DND-41 (cell line): ENCODE measurements around the gene RHOH.

Source experiments
- ATAC-seq: fragments of 200-7000 bp; cut with Tn5 transposase; 3 replicates; pipeline ENCODE4 v1.9.1; 2021; ENCODE audit warnings: low read depth; ENCODE audit not compliant: insufficient read depth
- DNase-seq: peaks from one replicate; pipeline ENCODE4 v3.0.0-alpha.2; 2020
- H2AFZ ChIP-seq: 2 replicates; pipeline ENCODE4 v1.6.0; 2012; ENCODE audit warnings: low read depth, low read length
- H3K27ac ChIP-seq: 2 replicates; pipeline ENCODE4 v1.5.1; 2012; ENCODE audit warnings: low read length, inconsistent platforms
- H3K27me3 ChIP-seq: fragments of 200-600 bp; sonication (generic); 2 replicates; pipeline ENCODE4 v1.6.0; 2012; ENCODE audit warnings: low read length, mild to moderate bottlenecking, inconsistent platforms; ENCODE audit not compliant: insufficient read depth, poor library complexity
- H3K36me3 ChIP-seq: 2 replicates; pipeline ENCODE4 v1.5.1; 2012; ENCODE audit warnings: low read length, inconsistent platforms; ENCODE audit not compliant: insufficient read depth
- H3K4me1 ChIP-seq: 2 replicates; pipeline ENCODE4 v1.5.1; 2012; ENCODE audit warnings: mild to moderate bottlenecking, low read length; ENCODE audit not compliant: insufficient read depth
- H3K4me2 ChIP-seq: 2 replicates; pipeline ENCODE4 v1.6.0; 2012; ENCODE audit warnings: mild to moderate bottlenecking, moderate library complexity, low read length, inconsistent platforms; ENCODE audit not compliant: insufficient read depth
- H3K4me3 ChIP-seq, 2 experiments: fragments of 200-600 bp in 1 of 2; shearing (Covaris generic) in 1 of 2; 2 replicates each; pipeline ENCODE4 v1.5.1; 2012 to 2016; ENCODE audit warnings: inconsistent platforms in 2 of 2, low read length in 2 of 2, mild to moderate bottlenecking in 2 of 2, low read depth in 1 of 2, moderate library complexity in 1 of 2
- H3K79me2 ChIP-seq: 2 replicates; pipeline ENCODE4 v1.6.0; 2012; ENCODE audit warnings: low read length, inconsistent platforms; ENCODE audit not compliant: insufficient read depth
- H3K9ac ChIP-seq: 2 replicates; pipeline ENCODE4 v1.6.0; 2012; ENCODE audit warnings: low read depth, mild to moderate bottlenecking, inconsistent platforms, low read length, moderate library complexity
- H3K9me3 ChIP-seq: 2 replicates; pipeline ENCODE4 v1.5.1; 2012; ENCODE audit warnings: low read length, moderate library complexity, mild to moderate bottlenecking, inconsistent platforms; ENCODE audit not compliant: insufficient read depth, severe bottlenecking
- H4K20me1 ChIP-seq: 2 replicates; pipeline ENCODE4 v1.6.0; 2012; ENCODE audit warnings: low read length; ENCODE audit not compliant: insufficient read depth
- EZH2 ChIP-seq: IDR thresholded peaks from 3 replicates; pipeline ENCODE4 v1.6.1; 2012; ENCODE audit warnings: borderline replicate concordance, low read depth, mild to moderate bottlenecking, moderate library complexity, low read length, inconsistent platforms; ENCODE audit not compliant: severe bottlenecking
- TF ChIP-seq, protein P1 (sequence below): IDR thresholded peaks from 2 replicates; pipeline ENCODE4 v1.5.1; 2012; ENCODE audit warnings: borderline replicate concordance, low read length, moderate library complexity, mild to moderate bottlenecking; ENCODE audit not compliant: poor library complexity, severe bottlenecking; ENCODE audit errors: extremely low read depth

Gene RHOH

DNA sequence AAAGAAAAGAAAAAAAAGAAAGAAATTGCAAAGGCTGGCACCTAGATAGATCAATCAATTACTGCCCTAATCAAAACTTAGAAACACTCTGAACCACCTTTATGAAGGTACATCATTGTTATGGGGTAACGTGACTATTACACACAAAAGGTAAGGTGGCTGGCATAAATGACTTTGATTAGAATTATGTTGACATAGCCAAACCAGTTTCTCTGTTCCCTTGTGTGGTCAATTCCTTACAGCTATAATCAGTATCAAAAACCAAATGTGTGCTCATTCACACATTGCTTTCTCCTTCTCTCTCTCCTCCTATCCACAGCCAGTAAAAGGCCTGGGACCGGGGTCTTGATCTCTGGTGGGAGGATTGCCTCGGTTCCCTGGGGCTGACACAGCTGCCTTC, 48.7 kb downstream of the RHOH start:
- H3K27ac ChIP-seq, result no peak overlapping the region
- peaks cover 56% of the 10 kb centered on the region for H4K20me1 ChIP-seq
- H3K9ac ChIP-seq, result no peak overlapping the region
- DNase-seq, result no peak
- H3K4me3 ChIP-seq, result no peak overlapping the region
- TF ChIP-seq, protein P1, sequence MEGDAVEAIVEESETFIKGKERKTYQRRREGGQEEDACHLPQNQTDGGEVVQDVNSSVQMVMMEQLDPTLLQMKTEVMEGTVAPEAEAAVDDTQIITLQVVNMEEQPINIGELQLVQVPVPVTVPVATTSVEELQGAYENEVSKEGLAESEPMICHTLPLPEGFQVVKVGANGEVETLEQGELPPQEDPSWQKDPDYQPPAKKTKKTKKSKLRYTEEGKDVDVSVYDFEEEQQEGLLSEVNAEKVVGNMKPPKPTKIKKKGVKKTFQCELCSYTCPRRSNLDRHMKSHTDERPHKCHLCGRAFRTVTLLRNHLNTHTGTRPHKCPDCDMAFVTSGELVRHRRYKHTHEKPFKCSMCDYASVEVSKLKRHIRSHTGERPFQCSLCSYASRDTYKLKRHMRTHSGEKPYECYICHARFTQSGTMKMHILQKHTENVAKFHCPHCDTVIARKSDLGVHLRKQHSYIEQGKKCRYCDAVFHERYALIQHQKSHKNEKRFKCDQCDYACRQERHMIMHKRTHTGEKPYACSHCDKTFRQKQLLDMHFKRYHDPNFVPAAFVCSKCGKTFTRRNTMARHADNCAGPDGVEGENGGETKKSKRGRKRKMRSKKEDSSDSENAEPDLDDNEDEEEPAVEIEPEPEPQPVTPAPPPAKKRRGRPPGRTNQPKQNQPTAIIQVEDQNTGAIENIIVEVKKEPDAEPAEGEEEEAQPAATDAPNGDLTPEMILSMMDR, result no peak
- TF ChIP-seq EZH2, result no peak
- H3K4me2 ChIP-seq, result no peak overlapping the region
- H3K27me3 ChIP-seq, result no peaks in the 10 kb centered on the region
- peaks cover 7% of the 10 kb centered on the region for H3K4me1 ChIP-seq
- no peak for ATAC-seq
- no peaks in the 10 kb centered on the region for H3K9me3 ChIP-seq
- H3K79me2 ChIP-seq, result peaks cover 55% of the 10 kb centered on the region
- H3K36me3 ChIP-seq, result peaks cover 65% of the 10 kb centered on the region
- no peak overlapping the region for H2AFZ ChIP-seq

DNA sequence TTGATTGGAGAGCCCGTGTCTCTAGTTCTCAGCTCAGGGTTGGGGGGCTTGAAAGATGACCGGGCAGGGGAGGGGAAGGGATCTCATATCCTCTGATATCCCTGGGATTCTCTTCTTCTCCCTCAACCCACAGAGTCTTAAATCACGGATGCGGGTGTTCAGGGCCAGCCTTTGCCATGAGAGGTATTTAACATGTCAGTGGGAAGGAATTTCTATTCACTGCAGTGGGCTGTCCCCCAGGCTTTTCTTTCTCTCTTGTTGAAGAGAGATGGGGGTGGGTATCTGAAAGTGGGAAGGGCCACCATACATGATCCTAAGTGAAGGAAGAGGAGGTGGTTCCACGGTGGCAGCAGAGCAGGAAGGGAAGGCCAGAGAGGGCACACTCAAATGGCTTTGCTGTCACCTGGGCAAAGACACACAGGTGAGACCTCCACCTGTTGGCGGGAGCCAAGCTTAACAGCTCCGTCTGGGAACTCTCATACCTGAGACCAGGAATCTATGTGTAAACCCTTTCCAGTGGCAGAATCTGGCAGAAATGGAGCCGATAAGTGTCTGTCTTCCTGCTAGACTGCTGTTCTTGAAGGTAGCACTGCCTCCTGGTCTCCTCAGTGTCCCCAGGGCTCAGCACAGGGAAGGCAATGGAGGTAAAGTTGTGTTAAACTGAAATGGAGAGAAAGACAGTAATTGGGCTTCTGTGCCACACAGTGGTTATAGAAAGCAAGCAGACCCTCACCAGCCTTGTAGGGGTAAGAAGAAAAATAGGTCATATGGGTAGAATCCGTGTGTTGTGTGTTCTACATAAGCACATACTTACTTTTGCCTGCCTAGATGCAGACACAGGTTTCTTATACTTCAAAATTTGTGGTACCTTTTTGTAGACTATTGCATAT, 49.4 kb downstream of the RHOH start:
- Histone ChIP-seq H3K79me2 (peaks cover 48% of the 10 kb centered on the region), H3K27me3 (no peaks in the 10 kb centered on the region), H3K4me2 (no peak overlapping the region), H3K36me3 (peaks cover 61% of the 10 kb centered on the region), H3K4me3 (no peak overlapping the region), H3K27ac (peak overlapping the region; percentile 28; the same call in 1 of the 2 replicates), H3K9me3 (no peaks in the 10 kb centered on the region), H3K4me1 (peaks cover 7% of the 10 kb centered on the region), H2AFZ (no peak overlapping the region), H3K9ac (no peak overlapping the region), H4K20me1 (peaks cover 52% of the 10 kb centered on the region)
- DNase-seq, result no peak
- no peak for ATAC-seq
- TF ChIP-seq, protein P1, result no peak
- no peak for TF ChIP-seq EZH2

DNA sequence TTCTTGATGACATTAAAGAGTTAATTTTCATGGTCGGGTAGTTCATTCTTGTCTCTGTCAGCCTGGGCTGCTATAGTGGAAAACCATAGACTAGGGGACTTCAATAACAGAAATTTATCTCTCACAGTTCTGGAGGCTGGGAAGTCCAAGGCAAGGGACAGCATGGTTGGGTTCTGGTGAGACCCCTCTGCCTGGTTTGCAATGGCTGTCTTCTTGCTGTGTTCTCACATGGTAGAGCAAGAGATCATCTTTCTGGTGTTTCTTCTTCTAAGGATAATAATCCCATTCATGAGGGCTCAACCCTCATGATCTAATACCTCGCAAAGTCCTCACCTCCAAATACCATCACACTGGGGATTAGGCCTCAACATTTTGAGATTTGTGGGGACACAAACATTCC, 50.1 kb downstream of the RHOH start:
- Histone ChIP-seq H4K20me1 (peaks cover 45% of the 10 kb centered on the region), H3K79me2 (peaks cover 41% of the 10 kb centered on the region), H3K4me3 (no peak overlapping the region), H3K9me3 (no peaks in the 10 kb centered on the region), H3K9ac (no peak overlapping the region), H2AFZ (no peak overlapping the region), H3K4me2 (no peak overlapping the region), H3K4me1 (peaks cover 1% of the 10 kb centered on the region), H3K36me3 (peaks cover 54% of the 10 kb centered on the region), H3K27ac (peak overlapping the region; percentile 28; the same call in 1 of the 2 replicates), H3K27me3 (no peaks in the 10 kb centered on the region)
- TF ChIP-seq EZH2, result no peak
- TF ChIP-seq, protein P1, result no peak
- ATAC-seq, result 0 out of 3 replicates have a peak, but pooled peaks have one; percentile 2
- no peak for DNase-seq
